NOMO-1 treated with DMSO at 0.1 percent for 48 hours (cell line): ENCODE data around the gene APP.
"Not testable (repeated sequence)": the region's sequence is repeated elsewhere in the genome, so short reads cannot be mapped to it uniquely, and the experiment has no call there.

Experiments
- DNase-seq: peaks from one replicate; lab custom pipeline; 2025; ENCODE audit not compliant: unreplicated experiment; lab: John Stamatoyannopoulos, UW

Gene APP

GRCh38 chr21:26165331-26165730, 5.2 kb downstream of the APP start:
- DNase-seq: peak; percentile 2

GRCh38 chr21:26164311-26164710, 6.3 kb downstream of the APP start:
- no peak for DNase-seq

- no peak for DNase-seq
Observed at GRCh38 chr21:26162081-26162480, 8.5 kb downstream of the APP start.

GRCh38 chr21:26159869-26160268, 10.7 kb downstream of the APP start:
- no peak for DNase-seq

GRCh38 chr21:26157801-26158200, 12.8 kb downstream of the APP start:
- no peak for DNase-seq

GRCh38 chr21:26154753-26155152, 15.8 kb downstream of the APP start:
- DNase-seq: no peak

GRCh38 chr21:26153758-26154157, 16.8 kb downstream of the APP start:
- no peak for DNase-seq

- DNase-seq: no peak
Observed at GRCh38 chr21:26148840-26149354, 21.7 kb downstream of the APP start.

- DNase-seq: no peak
Observed at GRCh38 chr21:26148071-26148839, 22.3 kb downstream of the APP start.

- DNase-seq: no peak
Observed at GRCh38 chr21:26147535-26147934, 23.0 kb downstream of the APP start.

- DNase-seq: no peak
Observed at GRCh38 chr21:26146681-26147080, 23.9 kb downstream of the APP start.

- no peak for DNase-seq
Observed at GRCh38 chr21:26144031-26144430, 26.5 kb downstream of the APP start.

- no peak for DNase-seq
Observed at GRCh38 chr21:26142363-26142762, 28.2 kb downstream of the APP start.

GRCh38 chr21:26140926-26141325, 29.6 kb downstream of the APP start:
- no peak for DNase-seq

- peak; percentile 8 for DNase-seq
Observed at GRCh38 chr21:26140164-26140579, 30.4 kb downstream of the APP start.

- DNase-seq: no peak
Observed at GRCh38 chr21:26138615-26139257, 31.8 kb downstream of the APP start.

GRCh38 chr21:26137379-26138060, 33.0 kb downstream of the APP start:
- no peak for DNase-seq

GRCh38 chr21:26136671-26137070, 33.9 kb downstream of the APP start:
- peak; percentile 9 for DNase-seq

GRCh38 chr21:26135520-26135919, 35.0 kb downstream of the APP start:
- DNase-seq: no peak

GRCh38 chr21:26131554-26131953, 39.0 kb downstream of the APP start:
- DNase-seq: no peak

GRCh38 chr21:26131053-26131452, 39.5 kb downstream of the APP start:
- not testable (repeated sequence) for DNase-seq
